ENCODE measurements around the gene LRRC26. TPM values are rescaled to one million over a fixed set of nuclear protein-coding genes. Genes with fewer than 3 reads are reported as not detected.

Gene LRRC26
- polyA plus RNA-seq, 2 of the 4 experiments (the other 2 are of a cell fraction), result 0.08 to 1.0 TPM

DNA sequence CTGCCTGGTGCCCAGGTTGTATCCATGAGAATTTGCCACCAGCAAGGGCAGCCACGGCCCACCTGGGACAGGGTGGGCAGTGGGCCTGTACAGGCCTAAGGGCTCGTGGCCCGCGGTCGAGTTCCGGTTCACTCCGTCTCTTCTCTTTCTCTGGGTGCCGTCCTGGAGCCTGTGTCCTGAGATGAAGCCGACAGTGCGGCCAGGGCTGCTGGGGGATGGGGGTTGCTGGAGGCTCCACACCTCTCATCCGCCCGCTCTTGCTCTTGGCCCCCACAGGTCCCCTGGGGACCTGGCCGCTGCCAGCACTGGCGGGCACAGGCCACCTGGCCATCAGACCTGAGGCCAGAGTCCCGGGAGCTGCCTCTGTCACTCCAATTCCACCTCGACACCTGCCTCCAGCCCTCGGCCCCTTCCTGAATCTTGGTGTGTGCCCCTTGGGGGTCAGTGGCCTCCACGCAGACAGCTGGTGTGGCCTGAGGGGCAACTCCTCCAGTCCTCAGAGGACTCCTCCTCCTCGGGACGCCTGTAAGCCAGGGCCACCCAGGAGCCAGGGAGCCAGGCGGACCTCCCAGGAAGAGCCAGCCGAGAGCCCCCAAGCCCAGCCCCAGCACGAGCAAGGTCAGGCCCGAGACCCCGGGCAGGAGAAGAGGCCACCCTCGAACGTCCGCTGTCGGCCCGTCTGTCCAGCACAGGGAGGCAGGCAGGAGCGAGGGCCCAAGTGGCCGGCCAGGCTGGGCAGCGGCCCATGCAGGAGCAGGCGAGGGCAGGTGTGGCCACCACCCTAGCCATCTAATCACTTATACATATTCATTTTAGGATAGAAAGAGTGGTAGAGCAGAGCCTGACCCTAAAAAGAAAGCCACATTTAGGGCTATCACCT lies 5.2 kb downstream of the LRRC26 start:
- peaks cover 39% of the 10 kb centered on the region for H3K4me1 ChIP-seq
- DNase-seq (ENCODE audit: low read depth in 1 of 2, low spot score in 1 of 2) (no peak), ATAC-seq (no peak), FAIRE-seq (no peak)
- no peak overlapping the region for H3K27ac ChIP-seq
- no peaks in the 10 kb centered on the region for H3K9me3 ChIP-seq
- TF ChIP-seq FOSL2 (IDR thresholded peaks at IDR 0.05) (no peak), FOSL2 (CRISPR knock-in tag; IDR thresholded peaks at IDR 0.05) (no peak), CBX2 (IDR thresholded peaks at IDR 0.05; ENCODE audit: borderline replicate concordance, low read depth) (no peak), SMC3 (IDR thresholded peaks at IDR 0.05) (no peak)
- H3K4me3 ChIP-seq, result no peak overlapping the region
- no peak overlapping the region for H3K4me2 ChIP-seq
- 78% methylated on average over 25 of the region's 34 CpGs for WGBS (ENCODE audit: missing lambda C conversion rate)
- POLR2A ChIA-PET, result no interaction called here
- CTCF ChIA-PET, result interaction anchor here (0.6 to 7.4 kb wide), 6 partner anchors 12 to 72 kb away, joined by 3 to 57 read pairs (median 8); partner anchors contain the start of genes RNF224 and SSNA1

DNA sequence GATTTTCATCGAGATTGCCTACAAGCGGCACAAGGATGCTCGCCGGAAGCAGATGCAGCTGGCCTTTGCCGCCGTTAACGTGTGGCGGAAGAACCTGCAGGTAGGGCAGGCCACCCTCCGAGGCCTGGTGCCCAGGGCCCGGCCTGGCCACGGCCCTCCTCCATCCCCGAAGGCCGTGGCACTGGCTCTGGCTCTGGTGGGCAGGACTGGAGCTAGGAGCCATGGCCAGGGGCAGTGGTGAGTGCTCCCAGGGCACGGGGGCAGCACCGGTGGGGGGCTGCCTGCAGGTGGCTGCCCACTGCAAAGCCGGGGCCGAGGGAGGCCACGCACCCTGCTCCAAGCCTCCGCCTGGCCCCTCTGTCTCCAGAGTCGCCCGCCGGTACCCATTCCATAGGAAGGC lies 6.0 kb downstream of the LRRC26 start:
- FAIRE-seq, result no peak
- TF ChIP-seq ESRRA (IDR thresholded peaks at IDR 0.05; ENCODE audit: borderline replicate concordance, low read length) (no peak), KDM5A (IDR thresholded peaks at IDR 0.05) (no peak)
- TF ChIP-seq, protein P1, sequence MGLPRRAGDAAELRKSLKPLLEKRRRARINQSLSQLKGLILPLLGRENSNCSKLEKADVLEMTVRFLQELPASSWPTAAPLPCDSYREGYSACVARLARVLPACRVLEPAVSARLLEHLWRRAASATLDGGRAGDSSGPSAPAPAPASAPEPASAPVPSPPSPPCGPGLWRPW (IDR thresholded peaks at IDR 0.05), result no peak
- 88% methylated on average over 13 of the region's 22 CpGs for WGBS (ENCODE audit: missing lambda C conversion rate)
- H3K4me1 ChIP-seq, result peaks cover 38% of the 10 kb centered on the region
- ATAC-seq, result no peak
- H3K9me3 ChIP-seq, result no peaks in the 10 kb centered on the region
- H3K4me2 ChIP-seq, result peak overlapping the region; percentile 76; the same call in 2 of the 3 replicates
- CTCF ChIA-PET, result interaction anchor here (0.6 to 7.4 kb wide), 7 partner anchors 7 to 73 kb away, joined by 3 to 57 read pairs (median 6); partner anchors contain the start of genes LRRC26, RNF224, SSNA1 and TMEM210
- no peak overlapping the region; a peak in 1 of 6 replicates for H3K27ac ChIP-seq
- no peak for DNase-seq (ENCODE audit: low read depth in 1 of 2, low spot score in 1 of 2)
- H3K4me3 ChIP-seq, result no peak overlapping the region
- POLR2A ChIA-PET, result interaction anchor here (1.0 kb wide), 1 partner anchor 41 kb away, joined by 4 read pairs; no protein-coding TSS in a partner anchor

DNA sequence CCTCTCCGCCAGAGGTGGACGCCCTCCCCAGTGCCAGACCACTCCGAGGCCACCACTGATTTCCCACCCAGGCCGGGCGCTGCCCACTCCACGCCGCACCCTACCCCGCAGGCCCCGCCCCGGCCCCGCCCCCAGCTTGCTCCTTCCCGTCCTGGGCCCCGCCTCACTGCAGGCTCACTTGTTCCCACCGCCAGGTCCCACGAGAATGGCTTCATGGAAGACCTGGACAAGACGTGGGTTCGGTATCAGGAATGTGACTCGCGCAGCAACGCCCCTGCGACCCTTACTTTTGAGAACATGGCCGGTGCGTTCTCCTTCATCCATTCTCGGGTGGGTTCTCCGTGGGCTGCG lies 6.5 kb downstream of the LRRC26 start:
- Histone ChIP-seq H3K4me1 (peaks cover 35% of the 10 kb centered on the region), H3K9me3 (no peaks in the 10 kb centered on the region), H3K4me3 (peak overlapping the region; percentile 38), H3K27ac (peak overlapping the region; percentile 54 to 85), H3K4me2 (peak overlapping the region; percentile 76)
- peak; percentile 20 to 49; a peak in 4 of 6 replicates for ATAC-seq
- CTCF ChIA-PET, result interaction anchor here (0.7 to 7.4 kb wide), 12 partner anchors 8 to 96 kb away, joined by 3 to 57 read pairs (median 4); partner anchors contain the start of genes LRRC26, RNF224, SSNA1 and TMEM210
- WGBS (ENCODE audit: missing lambda C conversion rate), result 61% methylated on average over 15 of the region's 26 CpGs
- peak; percentile 19; the same call in 1 of the 2 replicates for TF ChIP-seq POLR2A (IDR thresholded peaks at IDR 0.05; ENCODE audit: low read length)
- TF ChIP-seq, protein P2, sequence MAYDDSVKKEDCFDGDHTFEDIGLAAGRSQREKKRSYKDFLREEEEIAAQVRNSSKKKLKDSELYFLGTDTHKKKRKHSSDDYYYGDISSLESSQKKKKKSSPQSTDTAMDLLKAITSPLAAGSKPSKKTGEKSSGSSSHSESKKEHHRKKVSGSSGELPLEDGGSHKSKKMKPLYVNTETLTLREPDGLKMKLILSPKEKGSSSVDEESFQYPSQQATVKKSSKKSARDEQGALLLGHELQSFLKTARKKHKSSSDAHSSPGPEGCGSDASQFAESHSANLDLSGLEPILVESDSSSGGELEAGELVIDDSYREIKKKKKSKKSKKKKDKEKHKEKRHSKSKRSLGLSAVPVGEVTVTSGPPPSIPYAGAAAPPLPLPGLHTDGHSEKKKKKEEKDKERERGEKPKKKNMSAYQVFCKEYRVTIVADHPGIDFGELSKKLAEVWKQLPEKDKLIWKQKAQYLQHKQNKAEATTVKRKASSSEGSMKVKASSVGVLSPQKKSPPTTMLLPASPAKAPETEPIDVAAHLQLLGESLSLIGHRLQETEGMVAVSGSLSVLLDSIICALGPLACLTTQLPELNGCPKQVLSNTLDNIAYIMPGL (CRISPR knock-in tag; IDR thresholded peaks at IDR 0.05; ENCODE audit: borderline replicate concordance), result no peak
- TF ChIP-seq, protein P3, sequence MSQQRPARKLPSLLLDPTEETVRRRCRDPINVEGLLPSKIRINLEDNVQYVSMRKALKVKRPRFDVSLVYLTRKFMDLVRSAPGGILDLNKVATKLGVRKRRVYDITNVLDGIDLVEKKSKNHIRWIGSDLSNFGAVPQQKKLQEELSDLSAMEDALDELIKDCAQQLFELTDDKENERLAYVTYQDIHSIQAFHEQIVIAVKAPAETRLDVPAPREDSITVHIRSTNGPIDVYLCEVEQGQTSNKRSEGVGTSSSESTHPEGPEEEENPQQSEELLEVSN (IDR thresholded peaks at IDR 0.05; ENCODE audit: borderline replicate concordance, low read depth), result no peak
- no peak for TF ChIP-seq HEYL (CRISPR knock-in tag; IDR thresholded peaks at IDR 0.05)
- no peak for TF ChIP-seq CEBPB (IDR thresholded peaks at IDR 0.05)
- TF ChIP-seq MYC (IDR thresholded peaks at IDR 0.05; ENCODE audit: borderline replicate concordance, low read length), result no peak
- no peak for TF ChIP-seq TP53 (CRISPR knock-in tag; IDR thresholded peaks at IDR 0.05)
- TF ChIP-seq FOSL2 (IDR thresholded peaks at IDR 0.05), result no peak
- no peak for TF ChIP-seq FOSL2 (CRISPR knock-in tag; IDR thresholded peaks at IDR 0.05)
- no peak for TF ChIP-seq EHF (CRISPR knock-in tag; IDR thresholded peaks at IDR 0.05)
- no peak for TF ChIP-seq ZFP36 (IDR thresholded peaks at IDR 0.05; ENCODE audit: borderline replicate concordance, partially characterized antibody)
- peak; percentile 46 for TF ChIP-seq CHD2 (IDR thresholded peaks at IDR 0.05; ENCODE audit: low read length, partially characterized antibody)
- TF ChIP-seq, protein P4, sequence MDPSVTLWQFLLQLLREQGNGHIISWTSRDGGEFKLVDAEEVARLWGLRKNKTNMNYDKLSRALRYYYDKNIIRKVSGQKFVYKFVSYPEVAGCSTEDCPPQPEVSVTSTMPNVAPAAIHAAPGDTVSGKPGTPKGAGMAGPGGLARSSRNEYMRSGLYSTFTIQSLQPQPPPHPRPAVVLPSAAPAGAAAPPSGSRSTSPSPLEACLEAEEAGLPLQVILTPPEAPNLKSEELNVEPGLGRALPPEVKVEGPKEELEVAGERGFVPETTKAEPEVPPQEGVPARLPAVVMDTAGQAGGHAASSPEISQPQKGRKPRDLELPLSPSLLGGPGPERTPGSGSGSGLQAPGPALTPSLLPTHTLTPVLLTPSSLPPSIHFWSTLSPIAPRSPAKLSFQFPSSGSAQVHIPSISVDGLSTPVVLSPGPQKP (IDR thresholded peaks at IDR 0.05; ENCODE audit: low read depth, low read length), result no peak
- TF ChIP-seq POLR2AphosphoS2 (conservative IDR thresholded peaks at IDR 0.05; ENCODE audit: low read length), result no peak
- no peak for TF ChIP-seq EHMT2 (IDR thresholded peaks at IDR 0.05; ENCODE audit: low read depth)
- no peak for TF ChIP-seq CBX2 (IDR thresholded peaks at IDR 0.05; ENCODE audit: borderline replicate concordance, low read depth)
- POLR2A ChIA-PET, result interaction anchor here (0.6 to 2.1 kb wide), 7 partner anchors 13 to 78 kb away, joined by 3 to 9 read pairs (median 4); partner anchors contain the start of genes RNF224, TPRN and TUBB4B
- no peak for FAIRE-seq
- peak in 1 of 2 experiments; percentile 78 for DNase-seq (ENCODE audit: low read depth in 1 of 2, low spot score in 1 of 2)

All from A549 (cell line).